Measurements from ENCODE around the gene ARHGDIA. TPM values are rescaled to one million over a fixed set of nuclear protein-coding genes. Genes with fewer than 3 reads are reported as not detected.

The ARHGDIA gene
- total RNA-seq, 1 experiment from 2014 or later: 247 TPM

DNA sequence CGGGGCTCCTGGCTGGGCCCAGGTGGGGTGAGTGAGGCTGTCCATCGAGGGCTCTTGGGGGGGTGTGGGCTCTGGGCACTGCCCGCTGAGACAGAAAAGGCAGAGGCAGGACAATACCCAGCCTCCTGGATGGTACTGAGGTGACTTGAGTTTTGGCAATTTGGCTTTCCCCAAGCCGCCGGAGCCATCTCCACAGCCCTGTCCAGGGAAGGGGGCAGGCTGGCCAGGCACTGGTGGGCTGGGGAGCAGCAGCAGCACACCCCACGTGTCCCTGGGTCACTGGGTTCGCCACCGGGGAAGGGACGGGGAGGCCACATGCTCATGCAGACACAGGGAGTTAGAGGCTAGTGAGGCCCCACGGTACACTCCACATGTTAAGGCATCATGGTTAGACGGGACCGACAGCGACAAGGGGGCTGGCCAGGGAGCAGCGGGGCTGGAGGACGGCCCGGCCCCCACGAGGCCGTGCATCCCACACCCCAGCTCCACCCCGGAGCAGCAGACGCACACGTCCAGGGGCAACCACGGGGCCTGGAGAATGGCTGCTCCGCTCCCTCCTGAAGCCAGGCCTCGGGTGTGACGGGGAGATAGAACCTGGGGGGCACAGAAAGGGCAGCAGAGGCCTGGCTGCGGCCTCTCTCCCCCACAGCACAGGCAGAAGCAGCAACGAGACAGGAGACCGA lies 3.0 kb downstream of the ARHGDIA start (continued):
- TF ChIP-seq, protein P1, sequence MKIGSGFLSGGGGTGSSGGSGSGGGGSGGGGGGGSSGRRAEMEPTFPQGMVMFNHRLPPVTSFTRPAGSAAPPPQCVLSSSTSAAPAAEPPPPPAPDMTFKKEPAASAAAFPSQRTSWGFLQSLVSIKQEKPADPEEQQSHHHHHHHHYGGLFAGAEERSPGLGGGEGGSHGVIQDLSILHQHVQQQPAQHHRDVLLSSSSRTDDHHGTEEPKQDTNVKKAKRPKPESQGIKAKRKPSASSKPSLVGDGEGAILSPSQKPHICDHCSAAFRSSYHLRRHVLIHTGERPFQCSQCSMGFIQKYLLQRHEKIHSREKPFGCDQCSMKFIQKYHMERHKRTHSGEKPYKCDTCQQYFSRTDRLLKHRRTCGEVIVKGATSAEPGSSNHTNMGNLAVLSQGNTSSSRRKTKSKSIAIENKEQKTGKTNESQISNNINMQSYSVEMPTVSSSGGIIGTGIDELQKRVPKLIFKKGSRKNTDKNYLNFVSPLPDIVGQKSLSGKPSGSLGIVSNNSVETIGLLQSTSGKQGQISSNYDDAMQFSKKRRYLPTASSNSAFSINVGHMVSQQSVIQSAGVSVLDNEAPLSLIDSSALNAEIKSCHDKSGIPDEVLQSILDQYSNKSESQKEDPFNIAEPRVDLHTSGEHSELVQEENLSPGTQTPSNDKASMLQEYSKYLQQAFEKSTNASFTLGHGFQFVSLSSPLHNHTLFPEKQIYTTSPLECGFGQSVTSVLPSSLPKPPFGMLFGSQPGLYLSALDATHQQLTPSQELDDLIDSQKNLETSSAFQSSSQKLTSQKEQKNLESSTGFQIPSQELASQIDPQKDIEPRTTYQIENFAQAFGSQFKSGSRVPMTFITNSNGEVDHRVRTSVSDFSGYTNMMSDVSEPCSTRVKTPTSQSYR (CRISPR knock-in tag; IDR thresholded peaks at IDR 0.05): peak; percentile 51; the same call in 1 of the 2 replicates
- TF ChIP-seq CREB1 (CRISPR knock-in tag; IDR thresholded peaks at IDR 0.05) (0 out of 2 replicates have a peak, but pooled peaks have one; percentile 41), USF1 (CRISPR knock-in tag; IDR thresholded peaks at IDR 0.05) (no peak), ZMAT4 (CRISPR knock-in tag; IDR thresholded peaks at IDR 0.05) (peak; percentile 50), RELA (CRISPR knock-in tag; IDR thresholded peaks at IDR 0.05; ENCODE audit: borderline replicate concordance) (no peak), MYBL2 (CRISPR knock-in tag; IDR thresholded peaks at IDR 0.05) (no peak; the same call in 1 of the 2 replicates), CREM (CRISPR knock-in tag; IDR thresholded peaks at IDR 0.05) (no peak), ZNF396 (CRISPR knock-in tag; IDR thresholded peaks at IDR 0.05; ENCODE audit: borderline replicate concordance) (no peak), NR3C1 (CRISPR knock-in tag; conservative IDR thresholded peaks at IDR 0.05; ENCODE audit: low read depth) (no peak), ZNF121 (CRISPR knock-in tag; IDR thresholded peaks at IDR 0.05) (no peak), ERG (CRISPR knock-in tag; IDR thresholded peaks at IDR 0.05) (no peak), ETV6 (CRISPR knock-in tag; IDR thresholded peaks at IDR 0.05) (no peak), ZNF423 (CRISPR knock-in tag; IDR thresholded peaks at IDR 0.05) (no peak), OVOL2 (CRISPR knock-in tag; IDR thresholded peaks at IDR 0.05; ENCODE audit: borderline replicate concordance) (no peak), ZNF671 (CRISPR knock-in tag; IDR thresholded peaks at IDR 0.05) (peak; percentile 77), TEAD1 (CRISPR knock-in tag; IDR thresholded peaks at IDR 0.05) (0 out of 2 replicates have a peak, but pooled peaks have one; percentile 54), CTCF (IDR thresholded peaks at IDR 0.05) (no peak), ZNF425 (CRISPR knock-in tag; conservative IDR thresholded peaks at IDR 0.05) (peak; percentile 59; the same call in 1 of the 2 replicates), NFATC4 (CRISPR knock-in tag; IDR thresholded peaks at IDR 0.05) (no peak; the same call in 1 of the 2 replicates)
- TF ChIP-seq, protein P2, sequence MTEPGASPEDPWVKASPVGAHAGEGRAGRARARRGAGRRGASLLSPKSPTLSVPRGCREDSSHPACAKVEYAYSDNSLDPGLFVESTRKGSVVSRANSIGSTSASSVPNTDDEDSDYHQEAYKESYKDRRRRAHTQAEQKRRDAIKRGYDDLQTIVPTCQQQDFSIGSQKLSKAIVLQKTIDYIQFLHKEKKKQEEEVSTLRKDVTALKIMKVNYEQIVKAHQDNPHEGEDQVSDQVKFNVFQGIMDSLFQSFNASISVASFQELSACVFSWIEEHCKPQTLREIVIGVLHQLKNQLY (CRISPR knock-in tag; IDR thresholded peaks at IDR 0.05): no peak
- TF ChIP-seq, protein P3, sequence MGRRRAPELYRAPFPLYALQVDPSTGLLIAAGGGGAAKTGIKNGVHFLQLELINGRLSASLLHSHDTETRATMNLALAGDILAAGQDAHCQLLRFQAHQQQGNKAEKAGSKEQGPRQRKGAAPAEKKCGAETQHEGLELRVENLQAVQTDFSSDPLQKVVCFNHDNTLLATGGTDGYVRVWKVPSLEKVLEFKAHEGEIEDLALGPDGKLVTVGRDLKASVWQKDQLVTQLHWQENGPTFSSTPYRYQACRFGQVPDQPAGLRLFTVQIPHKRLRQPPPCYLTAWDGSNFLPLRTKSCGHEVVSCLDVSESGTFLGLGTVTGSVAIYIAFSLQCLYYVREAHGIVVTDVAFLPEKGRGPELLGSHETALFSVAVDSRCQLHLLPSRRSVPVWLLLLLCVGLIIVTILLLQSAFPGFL (CRISPR knock-in tag; IDR thresholded peaks at IDR 0.05; ENCODE audit: borderline replicate concordance): no peak
- TF ChIP-seq, protein P4, sequence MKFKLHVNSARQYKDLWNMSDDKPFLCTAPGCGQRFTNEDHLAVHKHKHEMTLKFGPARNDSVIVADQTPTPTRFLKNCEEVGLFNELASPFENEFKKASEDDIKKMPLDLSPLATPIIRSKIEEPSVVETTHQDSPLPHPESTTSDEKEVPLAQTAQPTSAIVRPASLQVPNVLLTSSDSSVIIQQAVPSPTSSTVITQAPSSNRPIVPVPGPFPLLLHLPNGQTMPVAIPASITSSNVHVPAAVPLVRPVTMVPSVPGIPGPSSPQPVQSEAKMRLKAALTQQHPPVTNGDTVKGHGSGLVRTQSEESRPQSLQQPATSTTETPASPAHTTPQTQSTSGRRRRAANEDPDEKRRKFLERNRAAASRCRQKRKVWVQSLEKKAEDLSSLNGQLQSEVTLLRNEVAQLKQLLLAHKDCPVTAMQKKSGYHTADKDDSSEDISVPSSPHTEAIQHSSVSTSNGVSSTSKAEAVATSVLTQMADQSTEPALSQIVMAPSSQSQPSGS (CRISPR knock-in tag; IDR thresholded peaks at IDR 0.05; ENCODE audit: borderline replicate concordance, low read depth): no peak
- TF ChIP-seq, protein P5, sequence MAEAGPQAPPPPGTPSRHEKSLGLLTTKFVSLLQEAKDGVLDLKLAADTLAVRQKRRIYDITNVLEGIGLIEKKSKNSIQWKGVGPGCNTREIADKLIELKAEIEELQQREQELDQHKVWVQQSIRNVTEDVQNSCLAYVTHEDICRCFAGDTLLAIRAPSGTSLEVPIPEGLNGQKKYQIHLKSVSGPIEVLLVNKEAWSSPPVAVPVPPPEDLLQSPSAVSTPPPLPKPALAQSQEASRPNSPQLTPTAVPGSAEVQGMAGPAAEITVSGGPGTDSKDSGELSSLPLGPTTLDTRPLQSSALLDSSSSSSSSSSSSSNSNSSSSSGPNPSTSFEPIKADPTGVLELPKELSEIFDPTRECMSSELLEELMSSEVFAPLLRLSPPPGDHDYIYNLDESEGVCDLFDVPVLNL (CRISPR knock-in tag; IDR thresholded peaks at IDR 0.05; ENCODE audit: borderline replicate concordance, low read depth): peak; percentile 46; the same call in 1 of the 2 replicates
